ENCODE results near the gene PTPN4. TPM values are rescaled to one million over a fixed set of nuclear protein-coding genes. Genes with fewer than 3 reads are reported as not detected.

The PTPN4 gene
- total RNA-seq, 4 donors from 2014 or later = 23.3 to 45.4 (median 39.1) TPM

- TF ChIP-seq CTCF (IDR thresholded peaks at IDR 0.05; ENCODE audit: low read depth) = no peak
Observed at GRCh38 chr2:120020554-120020953, 260.8 kb downstream of the PTPN4 start.

GRCh38 chr2:120026890-120027289 lies 267.2 kb downstream of the PTPN4 start:
- no peak for TF ChIP-seq CTCF (IDR thresholded peaks at IDR 0.05; ENCODE audit: low read depth)

GRCh38 chr2:120028795-120029194 lies 269.1 kb downstream of the PTPN4 start:
- TF ChIP-seq CTCF (IDR thresholded peaks at IDR 0.05; ENCODE audit: low read depth) = no peak

GRCh38 chr2:120029672-120030640 lies 270.2 kb downstream of the PTPN4 start:
- TF ChIP-seq CTCF (IDR thresholded peaks at IDR 0.05; ENCODE audit: low read depth) = no peak

- no peak for TF ChIP-seq CTCF (IDR thresholded peaks at IDR 0.05; ENCODE audit: low read depth)
Observed at GRCh38 chr2:120032297-120032696, 272.6 kb downstream of the PTPN4 start.

Other genes starting within 250 kb of the PTPN4 start
- gene SCTR, start 235.4 kb upstream of the PTPN4 start, total RNA-seq = not detected
- 1 to 10 TPM in 3 of 4 donors, not detected in 1; 1.3 to 1.4 (median 1.3) TPM for gene CFAP221, start 215.5 kb upstream of the PTPN4 start, total RNA-seq
- 1 to 10 TPM; 2.8 to 6.2 (median 4.9) TPM for gene TMEM177, start 80.7 kb upstream of the PTPN4 start, total RNA-seq

Measured in subcutaneous adipose tissue (tissue), 4 donors.